Right lobe of liver (tissue), 4 donors: ENCODE data around the gene POLE.

Experiments
- POLR2A ChIP-seq: fragments of 450-650 bp; IDR thresholded peaks from one replicate; pipeline ENCODE4 v1.6.1; 2017; ENCODE audit warnings: antibody characterized with exemption, mild to moderate bottlenecking
- TF ChIP-seq, protein P1 (sequence below), 4 donors: fragments of 200-600 bp in 3 of 4; fragments of 450-650 bp in 1 of 4; IDR thresholded peaks; one replicate each; pipeline versions ENCODE4 v1.5.1 to v1.8.0; 2016 to 2022; ENCODE audit warnings: antibody characterized with exemption in 4 of 4, mild to moderate bottlenecking in 2 of 4
- donor health status: DM: no; HTN: no; CAD: no.
- donor health status: DM: no; HTN: no; CAD: no.
- donor health status: DM: no; HTN: yes; CAD: no.

DNA sequence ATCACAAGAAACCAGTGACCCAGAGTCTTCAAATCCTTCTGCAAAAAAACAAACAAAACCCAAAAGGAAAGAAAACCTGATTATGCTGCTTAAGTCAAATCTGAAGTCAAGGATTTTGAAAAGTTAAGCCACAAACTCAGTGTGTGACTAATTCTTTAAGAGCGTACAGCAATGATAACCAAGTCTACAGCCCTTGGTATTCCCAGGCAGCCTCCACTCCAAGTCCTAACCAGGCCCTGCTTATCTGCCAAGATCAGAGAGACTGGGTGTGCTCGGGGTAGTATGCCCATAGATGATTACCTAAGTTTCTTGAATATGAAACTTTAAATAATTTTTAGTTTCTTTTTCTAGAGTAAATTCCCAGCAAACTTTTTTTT, 36.6 kb upstream of the POLE start:
- TF ChIP-seq POLR2A, result no peak
- TF ChIP-seq, protein P1, sequence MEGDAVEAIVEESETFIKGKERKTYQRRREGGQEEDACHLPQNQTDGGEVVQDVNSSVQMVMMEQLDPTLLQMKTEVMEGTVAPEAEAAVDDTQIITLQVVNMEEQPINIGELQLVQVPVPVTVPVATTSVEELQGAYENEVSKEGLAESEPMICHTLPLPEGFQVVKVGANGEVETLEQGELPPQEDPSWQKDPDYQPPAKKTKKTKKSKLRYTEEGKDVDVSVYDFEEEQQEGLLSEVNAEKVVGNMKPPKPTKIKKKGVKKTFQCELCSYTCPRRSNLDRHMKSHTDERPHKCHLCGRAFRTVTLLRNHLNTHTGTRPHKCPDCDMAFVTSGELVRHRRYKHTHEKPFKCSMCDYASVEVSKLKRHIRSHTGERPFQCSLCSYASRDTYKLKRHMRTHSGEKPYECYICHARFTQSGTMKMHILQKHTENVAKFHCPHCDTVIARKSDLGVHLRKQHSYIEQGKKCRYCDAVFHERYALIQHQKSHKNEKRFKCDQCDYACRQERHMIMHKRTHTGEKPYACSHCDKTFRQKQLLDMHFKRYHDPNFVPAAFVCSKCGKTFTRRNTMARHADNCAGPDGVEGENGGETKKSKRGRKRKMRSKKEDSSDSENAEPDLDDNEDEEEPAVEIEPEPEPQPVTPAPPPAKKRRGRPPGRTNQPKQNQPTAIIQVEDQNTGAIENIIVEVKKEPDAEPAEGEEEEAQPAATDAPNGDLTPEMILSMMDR (IDR thresholded peaks at IDR 0.05), result no peak
